Kidney (tissue), 14 donors: ENCODE measurements around the gene HOXC12. TPM values are rescaled to one million over a fixed set of nuclear protein-coding genes. Genes with fewer than 3 reads are reported as not detected.

Experiments used
- DNase-seq, 5 donors: peaks; one replicate each; pipeline ENCODE4 v3.0.0-alpha.2; 2013 to 2020
- FAIRE-seq: peaks from 2 replicates; lab custom pipeline; 2012; peaks lifted over from hg19 to GRCh38; lab: Jason Lieb, UNC
- H3K27ac ChIP-seq, 2 donors: one replicate each; pipeline ENCODE4 v1.7.0; 2013; ENCODE audit warnings: low read depth in 2 of 2, low read length in 2 of 2, inconsistent platforms in 1 of 2
- H3K27me3 ChIP-seq: one replicate; pipeline ENCODE4 v1.7.1; 2013; ENCODE audit warnings: low read length, inconsistent platforms; ENCODE audit not compliant: control insufficient read depth, insufficient read depth
- H3K36me3 ChIP-seq, 3 donors: one replicate each; pipeline versions ENCODE4 v1.7.0 to v1.7.1; 2013; ENCODE audit warnings: low read length in 3 of 3, control low read depth in 1 of 3, inconsistent platforms in 1 of 3; ENCODE audit not compliant: insufficient read depth in 3 of 3, control insufficient read depth in 2 of 3
- H3K4me1 ChIP-seq, 3 donors: one replicate each; pipeline versions ENCODE4 v1.7.0 to v1.7.1; 2013; ENCODE audit warnings: low read length in 3 of 3, inconsistent platforms in 1 of 3, low read depth in 1 of 3; ENCODE audit not compliant: control insufficient read depth in 2 of 3, insufficient read depth in 2 of 3
- H3K4me3 ChIP-seq, 3 donors: one replicate each; pipeline versions ENCODE4 v1.7.0 to v1.8.1; 2013; ENCODE audit warnings: low read length in 3 of 3, control low read depth in 1 of 3, inconsistent platforms in 1 of 3
- H3K9ac ChIP-seq, 3 donors: one replicate each; pipeline versions ENCODE4 v1.7.0 to v1.7.1; 2013; ENCODE audit warnings: low read length in 3 of 3, control low read depth in 1 of 3, inconsistent platforms in 1 of 3
- H3K9me3 ChIP-seq, 3 donors: one replicate each; pipeline versions ENCODE4 v1.7.0 to v1.7.1; 2013; ENCODE audit warnings: low read length in 3 of 3, control low read depth in 1 of 3, inconsistent platforms in 1 of 3; ENCODE audit not compliant: control insufficient read depth in 2 of 3, insufficient read depth in 1 of 3
- CTCF ChIP-seq: IDR thresholded peaks from 3 replicates; pipeline ENCODE4 v1.5.1; 2012; ENCODE audit warnings: mild to moderate bottlenecking, moderate library complexity, borderline replicate concordance; ENCODE audit not compliant: insufficient read depth; ENCODE audit errors: extremely low read depth
- intact Hi-C: fragments of 100-400 bp; cut with DNase I; formaldehyde crosslinking; loops from one replicate; pipeline ENCODE4 v1.11.1; 2022
- polyA plus RNA-seq: library from polyadenylated mRNA; stranded (reverse); fragments of 350-450 nt; fragmentation: Illumina TruSeq; extraction: RNeasy Lipid Tissue Mini Kit (QIAGEN cat#74804); gene quantifications from one replicate; pipeline ENCODE4 v1.2.3, GENCODE V29; 2014; ENCODE audit warnings: low read depth, low replicate concordance; ENCODE audit not compliant: insufficient read depth
- total RNA-seq: library from RNA; stranded (reverse); fragmentation: NEBNext Ultra II Directional; extraction: Animal tissue kit (Norgen Biotek cat#: 25700); gene quantifications from one replicate; pipeline ENCODE4 v1.2.1, GENCODE V29; 2021
- donor health status: control.
- donor health status: control.
- donor health status: control.
- donor health status: control.
- donor health status: control.
- donor health status: DM: yes; HTN: yes; CAD: no.
- donor health status: Normal renal cell carcinoma (clear cell type).

The HOXC12 gene
- total and polyA plus RNA-seq, 2 donors from 2014 or later, result not detected

DNA sequence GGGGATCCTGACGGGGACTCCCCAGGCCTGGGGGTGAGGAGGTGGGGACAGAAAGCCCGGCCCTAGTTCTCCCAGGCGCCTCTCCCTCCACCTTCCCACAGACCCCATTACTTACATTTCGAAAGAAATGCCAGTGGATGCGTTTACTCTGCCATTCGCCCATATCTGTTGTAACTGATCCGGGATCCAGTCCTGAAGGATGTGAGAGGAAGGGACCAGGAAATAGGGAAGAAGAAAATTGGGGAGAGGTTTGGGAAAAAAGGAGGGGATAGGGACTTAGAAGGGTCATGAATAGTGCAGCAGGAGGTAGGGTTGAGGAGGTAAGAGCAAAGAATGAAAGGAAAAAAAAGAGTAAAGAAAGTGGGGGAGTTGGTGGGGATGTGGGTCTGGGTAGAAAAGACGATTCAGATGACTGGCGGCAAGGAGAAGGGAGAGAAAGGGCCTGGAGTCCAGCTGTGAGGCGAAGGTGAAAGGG, 1.1 kb downstream of the HOXC12 start:
- TF ChIP-seq CTCF, result no peak
- Histone ChIP-seq H3K27me3 (peaks cover 85% of the 10 kb centered on the region), H3K9me3 (no peaks in the 10 kb centered on the region), H3K27ac (no peak overlapping the region), H3K9ac (no peak overlapping the region), H3K36me3 (no peaks in the 10 kb centered on the region), H3K4me1 (no peaks in the 10 kb centered on the region), H3K4me3 (no peak overlapping the region)
- intact Hi-C loops, result no loop called here
- no peak for DNase-seq
- no peak for FAIRE-seq

DNA sequence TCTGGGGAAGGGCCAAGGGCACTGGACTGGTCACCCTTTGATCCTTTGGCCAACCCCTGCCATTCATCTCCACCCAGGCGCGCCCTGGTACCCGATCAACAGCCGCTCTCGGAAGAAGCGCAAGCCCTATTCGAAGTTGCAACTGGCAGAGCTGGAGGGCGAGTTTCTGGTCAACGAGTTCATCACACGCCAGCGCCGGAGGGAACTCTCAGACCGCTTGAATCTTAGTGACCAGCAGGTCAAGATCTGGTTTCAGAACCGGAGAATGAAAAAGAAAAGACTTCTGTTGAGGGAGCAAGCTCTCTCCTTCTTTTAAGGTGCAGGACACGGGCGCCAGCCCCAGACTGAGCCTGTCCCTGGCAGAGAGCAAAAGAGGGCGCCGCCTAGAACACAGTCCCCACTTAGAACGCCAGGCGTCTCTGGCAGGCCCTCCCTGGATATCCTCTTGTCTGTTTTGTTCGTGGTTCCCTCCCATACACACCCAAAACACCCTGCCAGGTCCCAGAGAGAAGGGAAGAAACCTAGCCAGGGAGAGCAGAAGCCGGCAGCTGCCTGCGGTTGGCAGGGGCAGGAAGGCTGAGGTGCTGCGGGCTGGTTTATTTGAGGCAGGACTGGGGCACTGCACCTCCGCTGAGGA, 1.7 kb downstream of the HOXC12 start:
- Histone ChIP-seq H3K9ac (no peak overlapping the region), H3K4me1 (no peaks in the 10 kb centered on the region), H3K9me3 (no peaks in the 10 kb centered on the region), H3K27ac (no peak overlapping the region), H3K36me3 (no peaks in the 10 kb centered on the region), H3K27me3 (peaks cover 80% of the 10 kb centered on the region), H3K4me3 (no peak overlapping the region)
- intact Hi-C loops, result no loop called here
- no peak for FAIRE-seq
- no peak for TF ChIP-seq CTCF
- DNase-seq, result no peak

- no peaks in the 10 kb centered on the region for H3K9me3 ChIP-seq
- DNase-seq, result no peak
- H3K36me3 ChIP-seq, result no peaks in the 10 kb centered on the region
- intact Hi-C loops, result no loop called here
- peaks cover 77% of the 10 kb centered on the region for H3K27me3 ChIP-seq
- H3K27ac ChIP-seq, result no peak overlapping the region
- no peak overlapping the region for H3K9ac ChIP-seq
- no peaks in the 10 kb centered on the region for H3K4me1 ChIP-seq
- TF ChIP-seq CTCF, result no peak
- no peak overlapping the region for H3K4me3 ChIP-seq
- FAIRE-seq, result no peak
Measured at GRCh38 chr12:53956914-53957536, 2.3 kb downstream of the HOXC12 start.
